HG03108 (cell line): Measurements from ENCODE around the gene MORN3.
"Not testable (repeated sequence)": the region's sequence is repeated elsewhere in the genome, so short reads cannot be mapped to it uniquely, and the experiment has no call there.

Experiments
- ATAC-seq: cut with Tn5 transposase; IDR thresholded peaks from one replicate; pipeline ENCODE4 v1.9.1; 2021; ENCODE audit warnings: moderate library complexity; ENCODE audit not compliant: unreplicated experiment

The MORN3 gene

DNA sequence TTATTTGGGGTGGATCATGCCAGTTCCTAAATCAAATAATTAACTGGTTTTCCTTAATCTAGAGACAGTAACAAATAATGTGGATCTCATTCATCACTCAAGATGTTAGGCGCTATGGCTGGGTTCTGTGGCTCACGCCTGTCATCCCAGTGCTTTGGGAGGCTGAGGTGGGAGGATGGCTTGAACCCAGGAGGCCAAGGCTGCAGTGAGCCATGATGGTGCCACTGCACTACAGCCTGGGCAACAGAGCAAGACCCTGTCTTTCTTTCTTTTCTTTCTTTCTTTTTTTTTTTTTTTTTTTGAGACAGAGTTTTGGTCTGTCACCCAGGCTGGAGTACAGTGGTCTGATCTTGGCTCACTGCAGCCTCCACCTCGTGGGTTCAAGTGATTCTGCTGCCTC is 23.3 kb upstream of the MORN3 start:
- ATAC-seq: not testable (repeated sequence)

DNA sequence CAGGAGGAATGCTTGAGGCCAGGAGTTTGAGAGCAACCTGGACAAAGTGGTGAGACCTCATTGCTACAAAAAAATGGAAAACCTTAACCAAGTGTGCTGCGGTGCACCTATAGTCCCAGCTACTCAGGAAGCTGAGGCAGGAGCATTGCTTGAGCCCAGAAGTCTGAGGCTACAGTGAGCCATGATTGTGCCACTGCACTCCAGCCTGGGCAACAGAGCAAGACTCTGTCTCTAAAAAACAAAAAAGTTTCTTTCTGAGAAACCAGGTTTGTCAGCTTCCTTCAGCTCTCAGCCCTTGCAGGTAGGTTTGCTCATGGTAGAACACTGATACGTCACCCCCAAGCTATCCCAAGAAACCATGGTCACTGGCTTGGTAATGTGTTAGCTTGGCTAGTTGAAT is 20.0 kb upstream of the MORN3 start:
- ATAC-seq: no peak

DNA sequence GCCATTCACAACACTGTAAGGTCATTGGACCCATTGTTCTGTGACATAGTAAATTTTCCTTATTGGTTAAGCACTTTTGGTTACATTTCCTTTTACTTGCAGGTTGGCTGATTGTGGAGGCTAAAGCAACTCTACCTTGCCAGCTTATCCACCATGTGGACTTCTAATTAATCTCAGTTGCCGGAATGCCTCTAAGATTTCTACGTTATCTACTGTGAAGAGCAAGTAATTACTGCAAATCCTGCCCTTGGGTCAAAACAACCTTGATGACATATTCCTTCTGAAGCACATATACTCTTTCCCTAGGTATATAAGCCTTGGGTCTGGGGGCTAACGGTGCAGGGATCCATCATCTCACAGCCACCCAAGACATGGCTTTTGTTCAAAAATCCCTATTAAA is 19.5 kb upstream of the MORN3 start:
- ATAC-seq: no peak

DNA sequence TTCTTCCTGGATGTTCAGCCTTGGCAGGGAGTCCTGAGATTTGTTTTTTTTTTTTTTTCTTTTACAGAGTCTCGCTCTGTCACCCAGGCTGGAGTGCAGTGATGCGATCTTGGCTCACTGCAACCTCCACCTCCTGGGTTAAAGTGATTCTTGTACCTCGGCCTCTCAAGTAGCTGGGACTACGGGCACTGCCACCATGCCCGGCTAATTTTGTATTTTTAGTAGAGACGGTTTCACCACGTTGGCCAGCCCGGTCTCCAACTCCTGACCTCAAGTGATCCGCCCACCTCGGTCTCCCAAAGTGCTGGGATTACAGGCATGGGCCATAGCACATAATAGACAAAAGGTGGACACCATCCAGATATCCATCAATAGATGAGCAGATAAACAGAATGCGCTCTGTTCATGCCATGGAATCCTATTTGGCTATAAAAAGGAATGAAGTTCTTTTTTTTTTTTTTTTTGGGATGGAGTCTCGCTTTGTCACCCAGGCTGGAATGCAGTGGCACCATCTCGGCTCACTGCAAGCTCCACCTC is 10.3 kb upstream of the MORN3 start:
- not testable (repeated sequence) for ATAC-seq

DNA sequence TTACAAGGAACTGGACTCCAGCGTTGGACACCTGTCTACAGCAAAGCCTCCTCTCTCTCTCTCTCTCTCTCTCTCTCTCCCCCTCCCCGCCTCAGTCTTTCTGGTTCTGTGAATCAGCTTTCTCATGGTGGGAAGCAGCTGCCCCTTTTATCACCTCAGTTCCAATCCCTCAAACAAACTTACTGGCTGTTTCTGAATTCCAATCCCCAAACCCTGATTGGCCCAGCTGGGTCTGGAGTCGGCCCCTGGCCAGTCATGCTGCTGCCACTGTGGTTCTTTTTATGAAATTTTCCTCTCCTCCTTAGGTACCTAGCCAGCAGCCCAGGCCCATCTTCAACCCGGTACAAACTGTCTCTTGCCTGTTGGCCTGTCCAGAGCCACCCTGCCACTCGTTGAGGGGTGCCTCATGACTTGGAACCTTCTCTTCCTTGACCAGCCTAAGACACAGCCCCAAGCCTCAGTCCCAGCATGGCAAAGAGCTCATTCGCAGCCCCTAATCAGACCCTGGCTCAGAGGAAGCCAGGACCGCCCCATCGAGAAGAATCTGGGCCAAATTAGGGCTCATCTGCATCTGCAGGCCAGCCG is 9.4 kb upstream of the MORN3 start:
- ATAC-seq: no peak

DNA sequence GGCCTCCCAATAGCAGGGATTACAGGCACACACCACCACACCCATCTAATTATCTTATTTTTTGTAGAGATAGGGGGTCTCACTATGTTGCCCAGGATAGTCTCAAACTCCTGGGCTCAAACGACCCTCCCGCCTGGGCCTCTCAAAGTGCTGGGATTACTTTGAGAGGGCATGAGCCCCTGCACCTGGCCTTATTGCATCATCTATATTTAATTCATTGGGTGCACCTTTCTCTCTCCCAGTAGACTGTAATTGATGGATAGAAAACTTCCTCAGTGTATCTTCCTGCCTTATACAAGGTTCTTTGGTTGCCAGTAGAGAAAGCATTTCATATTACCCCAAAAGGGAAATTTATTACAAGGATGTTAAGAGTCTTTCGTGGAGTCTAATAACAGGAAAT is 8.9 kb upstream of the MORN3 start:
- ATAC-seq: no peak

DNA sequence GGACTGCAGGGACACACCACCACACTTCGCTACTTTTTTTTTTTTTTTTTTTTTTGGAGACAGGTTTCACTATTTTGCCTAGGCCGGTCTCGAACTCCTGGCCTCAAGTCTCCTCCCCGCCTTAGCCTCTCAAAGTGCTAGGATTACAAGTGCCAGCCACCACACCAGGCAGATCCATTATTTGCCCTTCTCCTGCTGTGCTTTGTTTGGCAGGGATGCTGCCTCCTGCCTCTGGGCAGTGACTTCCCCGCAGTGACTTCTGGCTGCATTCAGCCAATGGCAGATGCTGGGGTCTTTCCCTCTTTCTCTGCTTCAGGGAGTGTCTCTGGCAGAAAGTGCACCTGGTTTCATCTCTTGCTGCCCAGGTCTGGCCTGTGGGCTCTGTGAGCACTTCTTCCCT is 6.7 kb upstream of the MORN3 start:
- ATAC-seq: no peak

DNA sequence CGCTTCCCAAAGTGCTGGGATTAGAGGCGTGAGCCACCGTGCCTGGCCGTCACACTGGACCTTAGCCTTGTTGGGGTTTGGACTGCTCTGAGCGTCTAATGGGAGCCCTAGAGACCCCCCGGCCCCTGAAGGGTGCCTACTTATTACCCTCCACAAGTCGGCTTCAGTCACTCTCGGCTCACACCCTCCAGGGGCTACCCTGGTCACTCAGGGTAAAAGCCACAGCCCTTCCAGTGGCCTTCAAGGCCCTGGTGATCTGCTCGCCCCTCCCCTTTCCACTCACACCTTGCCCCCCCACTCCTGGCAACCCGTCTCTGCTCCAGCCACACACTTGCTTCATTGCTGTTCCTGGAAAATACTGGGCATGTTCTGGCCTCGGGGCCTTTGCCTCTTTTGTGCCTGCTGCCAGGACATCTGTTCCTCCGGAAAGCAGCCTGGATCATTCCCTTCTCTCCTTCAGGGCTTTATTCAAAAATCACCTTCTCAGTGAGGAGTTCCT is 3.6 kb upstream of the MORN3 start:
- no peak for ATAC-seq

DNA sequence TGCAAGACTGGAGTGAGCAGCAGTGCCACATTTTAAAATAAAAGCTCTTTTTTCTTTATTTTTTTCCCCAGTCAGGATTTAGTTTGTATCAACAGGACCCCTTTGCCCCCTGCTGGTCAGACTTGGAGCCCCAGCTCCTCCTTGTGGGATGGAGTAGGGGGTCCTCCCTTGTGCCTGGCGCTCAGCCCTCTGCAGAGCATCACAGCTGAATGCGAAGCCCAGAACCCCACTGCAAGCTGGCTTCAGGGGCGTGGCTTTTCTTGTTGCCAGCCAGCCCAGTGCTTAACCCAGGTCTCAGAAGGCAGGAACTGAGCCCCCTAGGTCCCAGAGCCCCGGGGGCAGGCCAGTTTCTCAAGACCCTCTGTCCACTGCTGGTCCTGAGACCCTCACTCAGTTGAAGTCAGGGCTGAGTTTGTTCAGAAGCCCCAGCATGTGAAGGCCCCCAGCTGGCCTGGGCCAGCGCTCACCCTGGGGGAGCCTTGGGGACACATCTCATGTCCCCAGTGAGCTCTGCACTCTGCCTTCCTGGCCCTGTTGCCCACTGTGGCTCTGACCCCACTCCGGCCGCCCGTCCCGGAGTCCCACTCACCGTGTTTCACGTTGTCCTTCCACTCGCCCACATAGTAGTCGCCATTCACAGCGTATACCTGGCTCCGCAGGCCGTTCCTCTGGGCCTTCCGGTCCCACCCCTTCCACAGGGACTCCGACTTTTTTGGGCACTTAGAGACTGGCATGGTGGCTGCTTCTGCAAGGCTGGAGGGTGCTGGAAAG is 519 bp downstream of the MORN3 start:
- ATAC-seq: no peak

DNA sequence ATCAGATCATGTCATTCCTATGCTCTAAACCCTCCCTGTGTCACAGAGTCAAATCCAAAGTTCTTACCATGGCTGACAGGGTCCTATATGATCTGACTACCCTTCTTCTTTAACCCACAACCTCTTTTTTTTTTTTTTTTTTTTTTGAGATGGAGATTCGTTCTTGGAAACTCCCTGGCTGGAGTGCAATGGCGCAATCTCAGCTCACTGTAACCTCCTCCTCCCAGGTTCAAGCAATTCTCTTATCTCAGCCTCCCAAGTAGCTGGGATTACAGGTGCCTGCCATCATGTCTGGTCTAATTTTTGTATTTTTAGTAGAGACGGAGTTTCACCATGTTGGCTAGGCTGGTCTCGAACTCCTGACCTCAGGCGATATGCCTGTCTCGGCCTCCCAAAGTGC is 2.6 kb downstream of the MORN3 start:
- not testable (repeated sequence) for ATAC-seq

DNA sequence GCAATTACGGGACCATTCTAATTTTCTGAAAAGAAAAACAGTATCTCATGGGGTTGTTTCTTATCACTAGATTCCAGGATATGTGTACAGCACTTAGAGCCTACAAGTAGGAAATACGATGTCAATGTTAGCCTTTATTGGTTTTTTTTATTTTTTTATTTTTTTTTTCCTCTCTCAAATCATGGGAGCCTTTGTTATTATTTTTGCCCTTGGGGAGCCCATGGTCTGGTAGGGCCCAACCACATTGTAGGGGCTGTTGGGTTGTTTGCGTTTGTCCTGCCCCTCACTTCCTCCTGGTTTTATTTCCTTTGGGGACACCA is 5.9 kb downstream of the MORN3 start:
- no peak for ATAC-seq

DNA sequence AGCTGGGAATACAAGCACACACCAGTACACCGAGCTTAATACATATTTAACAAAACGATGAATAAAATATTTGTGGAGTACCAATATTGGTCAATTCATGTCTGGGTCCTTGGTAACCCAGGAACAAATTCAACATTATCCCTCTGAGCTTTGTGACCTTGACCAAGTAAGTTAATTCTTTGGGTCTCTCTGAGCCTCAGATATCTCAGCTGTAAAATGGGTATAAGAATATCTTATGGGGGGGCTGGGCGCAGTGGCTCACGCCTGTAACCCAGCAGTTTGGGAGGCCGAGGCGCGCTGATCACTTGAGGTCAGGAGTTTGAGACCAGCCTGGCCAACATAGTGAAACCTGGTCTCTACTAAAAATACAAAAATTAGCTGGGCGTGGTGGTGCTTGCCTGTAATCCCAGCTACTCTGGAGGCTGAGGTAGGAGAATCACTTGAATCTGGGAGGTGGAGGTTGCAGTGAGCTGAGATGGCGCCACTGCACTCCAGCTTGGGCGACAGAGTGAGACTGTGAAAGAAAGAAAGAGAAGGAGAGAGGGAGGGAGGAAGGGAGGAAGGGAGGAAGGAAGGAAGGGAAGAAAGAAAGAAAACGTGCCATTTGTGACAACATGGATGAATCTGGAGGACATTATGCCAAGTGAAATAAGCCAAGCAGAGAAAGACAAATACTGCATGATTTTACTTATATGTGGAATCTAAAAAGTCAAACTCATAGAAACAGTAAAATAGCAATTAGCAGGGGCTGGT is 7.9 kb downstream of the MORN3 start:
- not testable (repeated sequence) for ATAC-seq

DNA sequence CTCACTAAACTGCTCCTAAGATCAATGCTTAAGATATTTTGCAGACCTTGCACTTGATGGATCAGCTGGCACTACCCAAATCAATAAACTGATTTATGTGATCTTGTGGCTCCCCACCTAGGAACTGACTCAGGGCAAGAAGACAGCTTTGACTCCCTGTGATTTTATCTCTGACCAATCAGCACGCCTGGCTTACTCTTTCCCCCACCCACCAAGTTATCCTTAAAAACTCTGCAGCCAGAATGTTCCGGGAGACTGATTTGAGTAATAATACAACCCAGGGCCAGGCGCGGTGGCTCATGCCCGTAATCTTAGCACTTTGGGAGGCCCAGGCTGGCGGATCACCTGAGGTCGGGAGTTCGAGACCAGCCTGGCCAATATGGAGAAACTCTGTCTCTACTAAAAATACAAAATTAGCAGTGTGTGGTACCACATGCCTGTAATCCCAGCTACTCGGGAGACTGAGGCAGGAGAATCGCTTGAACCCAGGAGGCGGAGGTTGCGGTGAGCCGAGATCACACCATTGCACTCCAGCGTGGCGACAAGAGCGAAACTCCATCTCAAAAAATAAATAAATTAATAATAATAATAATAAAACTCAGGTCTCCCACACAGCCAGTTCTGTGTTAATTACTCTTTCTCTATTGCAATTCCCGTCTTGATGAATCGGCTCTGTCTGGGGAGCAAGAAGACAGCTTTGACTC is 12.0 kb downstream of the MORN3 start:
- no peak for ATAC-seq

DNA sequence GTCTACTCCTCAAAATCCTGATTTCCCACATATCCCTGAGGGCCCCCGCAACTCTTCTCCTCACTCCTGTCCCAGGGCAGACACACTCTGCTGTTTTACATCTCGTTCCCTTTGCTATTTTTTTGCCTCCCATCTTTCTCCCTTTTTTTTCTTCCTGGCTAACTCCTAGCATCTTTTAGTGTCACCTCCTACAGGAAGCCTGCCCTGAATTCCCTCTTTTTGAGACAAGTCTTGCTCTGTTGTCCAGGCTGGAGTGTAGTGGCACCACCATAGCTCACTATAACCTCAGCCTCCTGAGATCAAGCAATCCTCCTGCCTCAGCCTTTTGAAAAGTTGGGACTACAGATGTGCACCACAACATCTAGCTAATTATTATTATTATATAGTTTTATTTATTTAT is 13.3 kb downstream of the MORN3 start:
- ATAC-seq: no peak

DNA sequence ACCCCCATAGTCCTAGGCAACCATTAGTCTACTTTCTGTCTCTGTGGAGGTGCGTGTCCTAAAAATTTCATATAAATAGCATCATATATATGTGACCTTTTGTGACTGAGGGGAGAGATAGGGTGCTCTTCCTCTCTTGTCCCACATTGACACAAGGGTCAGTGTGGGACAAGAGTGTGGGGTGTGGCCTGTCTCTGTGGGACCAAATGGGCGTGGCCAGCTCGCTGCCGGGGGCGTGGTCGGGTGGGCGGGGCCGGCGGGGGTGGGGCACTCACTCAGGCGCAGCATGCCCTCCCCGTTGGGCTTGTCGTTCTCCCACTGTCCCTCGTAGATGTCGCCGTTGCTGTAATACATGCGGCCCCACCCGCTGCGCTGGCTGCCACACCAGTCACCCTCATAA is 15.5 kb downstream of the MORN3 start:
- ATAC-seq: no peak

DNA sequence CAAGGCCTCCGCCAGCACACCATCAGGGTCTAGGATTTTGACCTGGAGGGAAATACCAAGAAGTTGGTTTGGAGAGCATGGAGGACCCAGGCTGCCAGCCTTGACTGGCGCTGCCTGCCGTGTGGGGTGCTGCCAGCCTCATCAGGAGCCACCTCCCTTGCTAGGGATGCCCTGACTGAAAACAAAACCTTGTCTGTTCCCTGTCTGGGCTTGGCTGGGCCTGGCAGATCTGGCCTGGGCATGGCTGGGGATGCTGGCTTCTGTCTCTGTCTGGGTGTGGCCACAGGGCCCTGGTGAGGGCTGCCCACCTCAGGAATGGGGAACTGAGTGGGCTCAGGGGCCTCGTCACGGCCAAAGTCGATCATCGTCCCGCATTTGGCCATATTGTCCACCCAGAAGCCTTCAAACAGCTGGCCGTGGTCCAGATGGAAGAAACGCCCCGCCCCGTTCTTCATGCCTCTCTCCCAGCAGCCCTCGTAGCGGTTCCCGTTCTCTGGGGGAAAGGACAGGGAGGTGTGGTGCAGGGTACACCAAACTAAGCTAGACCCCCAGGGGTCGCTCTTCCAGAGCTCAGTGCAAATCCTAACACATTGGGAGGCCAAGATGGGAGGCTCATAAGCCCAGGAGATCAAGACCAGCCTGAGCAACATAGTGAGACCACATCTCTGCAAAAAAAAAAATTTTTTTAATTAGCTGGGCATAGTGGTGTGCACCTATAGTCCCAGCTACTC is 16.5 kb downstream of the MORN3 start:
- no peak for ATAC-seq

DNA sequence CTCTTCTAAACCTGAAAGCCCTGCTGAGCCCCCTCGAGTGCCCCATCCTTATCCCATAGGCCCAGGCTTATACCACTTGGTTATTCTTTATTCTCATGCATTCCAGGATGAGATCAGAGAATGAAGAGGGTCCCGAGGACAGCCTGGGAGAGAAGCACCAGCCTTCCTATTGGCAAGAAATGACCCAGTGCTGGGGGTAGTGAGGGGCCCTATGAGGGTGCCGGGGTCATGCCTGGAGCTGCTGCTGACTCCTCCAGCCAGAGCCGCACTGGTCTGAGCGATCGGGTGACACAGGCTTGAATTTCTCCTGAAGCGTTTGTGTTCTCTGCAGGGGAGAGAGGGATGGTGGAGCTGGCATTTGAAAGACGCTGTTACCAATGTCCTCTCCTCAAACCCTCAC is 18.1 kb downstream of the MORN3 start:
- ATAC-seq: no peak

DNA sequence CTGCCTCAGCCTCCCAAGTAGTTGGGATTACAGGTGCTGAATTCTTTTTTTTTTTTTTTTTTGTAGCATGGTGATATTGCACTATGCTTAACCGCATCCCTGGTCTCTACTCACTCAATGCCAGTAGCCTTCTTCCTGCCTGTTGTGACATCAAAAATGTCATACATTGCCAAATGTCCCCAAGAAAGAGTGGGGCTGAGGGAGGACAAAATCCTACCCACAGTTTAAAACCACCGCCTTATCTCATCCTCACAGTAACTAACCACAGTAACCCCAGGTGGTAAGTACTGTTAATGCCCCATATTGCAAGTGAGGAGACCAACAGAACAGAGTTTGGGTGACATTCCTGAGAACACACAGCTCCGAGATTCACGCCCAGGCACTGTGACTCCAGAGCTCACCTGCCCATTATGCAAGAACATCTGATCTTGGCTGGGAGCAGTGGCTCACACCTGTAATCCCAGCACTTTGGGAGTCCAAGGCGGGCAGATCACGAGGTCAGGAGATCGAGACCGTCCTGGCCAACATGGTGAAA is 19.6 kb downstream of the MORN3 start:
- no peak for ATAC-seq

DNA sequence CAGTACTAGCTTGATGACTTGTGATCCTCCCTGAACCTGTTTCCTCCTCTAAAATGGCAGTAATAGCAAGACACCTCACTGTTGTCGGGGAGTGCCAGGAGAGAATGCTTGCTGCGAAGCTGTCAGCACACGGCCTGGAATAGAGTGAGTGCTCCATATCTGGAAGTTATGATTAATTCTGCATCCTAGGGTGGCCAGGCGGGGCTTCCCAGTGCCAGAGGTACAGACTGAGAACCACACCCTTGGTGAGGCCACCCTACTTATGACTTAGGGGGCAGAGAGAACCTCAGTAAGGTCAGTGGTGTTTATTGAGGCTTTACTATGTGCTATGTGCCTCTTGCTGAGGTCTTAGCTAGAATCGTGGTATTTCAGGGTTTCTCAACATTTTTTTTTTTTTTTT is 20.1 kb downstream of the MORN3 start:
- ATAC-seq: no peak

DNA sequence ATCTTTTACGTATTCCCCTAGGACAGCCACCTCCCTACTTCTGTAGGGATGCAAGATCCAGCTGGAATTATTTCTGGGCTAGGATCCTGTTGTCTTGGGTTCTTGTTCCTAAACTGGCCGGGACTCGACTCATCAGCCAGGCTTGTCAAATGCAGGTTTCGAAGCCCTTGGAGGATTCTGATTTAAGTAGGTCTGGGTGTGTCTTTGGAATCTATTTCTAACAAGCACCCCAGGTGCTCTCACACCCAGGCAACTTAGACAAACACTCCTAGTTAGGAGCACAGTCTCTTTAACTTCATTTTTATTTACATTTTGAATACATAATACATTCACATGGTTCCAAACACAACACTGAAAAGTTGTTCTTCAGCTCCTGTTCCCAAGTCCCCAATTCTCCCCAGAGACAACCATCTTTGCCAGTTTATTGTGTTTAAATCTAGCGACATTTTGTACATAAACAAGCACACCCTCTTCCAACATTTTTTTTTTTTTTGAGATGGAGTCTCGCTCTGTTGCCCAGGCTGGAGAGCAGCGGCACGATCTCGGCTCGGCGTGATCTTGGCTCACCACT is 20.9 kb downstream of the MORN3 start:
- ATAC-seq: no peak
